Urinary bladder (tissue), 4 donors: ENCODE measurements around the gene COL1A2. TPM values are rescaled to one million over a fixed set of nuclear protein-coding genes. Genes with fewer than 3 reads are reported as not detected.

ENCODE experiments used
- DNase-seq: peaks from one replicate; pipeline ENCODE4 v3.0.0-alpha.2; 2015; ENCODE audit errors: extremely low spot score
- H3K27ac ChIP-seq: one replicate; pipeline ENCODE4 v1.5.1; 2013; ENCODE audit warnings: low read depth, mild to moderate bottlenecking, moderate library complexity
- H3K36me3 ChIP-seq: one replicate; pipeline ENCODE4 v1.6.1; 2013; ENCODE audit warnings: mild to moderate bottlenecking, moderate library complexity; ENCODE audit not compliant: insufficient read depth
- H3K4me1 ChIP-seq: one replicate; pipeline ENCODE4 v1.6.1; 2013; ENCODE audit warnings: mild to moderate bottlenecking, moderate library complexity; ENCODE audit not compliant: insufficient read depth
- H3K4me3 ChIP-seq: one replicate; pipeline ENCODE4 v1.5.1; 2013; ENCODE audit warnings: low read depth, low read length
- WGBS: extraction: QIAGEN DNeasy Blood & Tissue Kit; methylation state at CpG from one replicate; pipeline ENCODE4 v1.1.7; 2013; 5-methylcytosine and 5-hydroxymethylcytosine counted together
- polyA plus RNA-seq: library from polyadenylated mRNA; stranded (reverse); fragments of 200-250 nt; gene quantifications from one replicate; pipeline ENCODE4 v1.2.3, GENCODE V29; 2013
- total RNA-seq: library from RNA; depleted of rRNA; stranded (reverse); fragments of >200 nt; gene quantifications from one replicate; pipeline ENCODE4 v1.2.3, GENCODE V29; 2014
- donor health status: healthy with polysubstance abuse.
- donor health status: healthy.

The COL1A2 gene
- total and polyA plus RNA-seq, 2 donors: 1,063 to 11,897 TPM

DNA sequence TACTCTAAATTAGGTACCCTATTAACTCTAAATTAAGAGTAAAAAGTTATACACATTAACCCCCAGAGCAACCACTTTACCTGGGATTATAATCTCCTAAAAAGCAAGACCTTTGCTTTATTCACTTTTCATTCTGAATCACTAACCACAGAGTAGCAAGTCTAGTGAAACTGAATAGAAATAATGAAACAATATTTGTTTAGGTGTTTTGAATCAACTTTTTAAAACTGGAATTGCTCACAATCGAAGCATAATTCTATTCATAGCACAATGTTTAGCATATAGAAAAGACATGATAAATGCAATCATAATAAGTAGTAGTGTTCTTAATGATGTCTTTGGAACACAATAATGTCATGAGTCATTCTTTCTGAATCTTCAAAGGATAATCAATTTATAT is 77.9 kb downstream of the COL1A2 start:
- Histone ChIP-seq H3K27ac (no peak overlapping the region), H3K4me1 (no peaks in the 10 kb centered on the region), H3K4me3 (no peak overlapping the region), H3K36me3 (no peaks in the 10 kb centered on the region)
- WGBS: 90% methylated on average over 1 of the region's 1 CpG
- no peak for DNase-seq

DNA sequence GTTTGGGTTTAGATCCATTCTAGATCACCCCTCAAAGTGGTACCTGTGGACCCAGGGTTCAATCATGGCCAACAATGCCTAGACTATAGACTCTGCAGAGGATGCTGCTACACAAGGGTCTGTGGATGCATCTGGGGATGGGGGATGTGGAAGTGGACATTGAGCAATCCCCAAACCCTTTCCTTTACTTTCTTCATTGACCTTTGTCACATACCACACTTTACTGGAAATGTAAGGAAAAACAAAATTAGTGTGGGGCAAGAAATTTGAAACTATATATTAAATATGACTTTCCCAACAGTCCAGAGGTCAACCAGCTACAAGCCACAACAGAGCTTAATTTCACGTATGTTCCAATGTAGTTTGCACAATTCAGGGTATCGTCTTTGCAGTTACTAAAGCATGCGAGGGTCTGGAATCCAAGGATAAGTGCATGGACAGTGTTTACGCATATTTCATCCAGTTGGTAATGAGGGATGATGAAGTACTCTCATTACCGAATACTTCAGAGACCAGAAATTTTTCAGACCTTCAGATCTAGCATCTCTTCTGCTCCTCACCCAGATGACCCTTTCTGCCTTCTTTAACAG is 81.7 kb downstream of the COL1A2 start:
- WGBS: 85% methylated on average over 5 of the region's 5 CpGs
- DNase-seq: no peak
- no peak overlapping the region for H3K27ac ChIP-seq

DNA sequence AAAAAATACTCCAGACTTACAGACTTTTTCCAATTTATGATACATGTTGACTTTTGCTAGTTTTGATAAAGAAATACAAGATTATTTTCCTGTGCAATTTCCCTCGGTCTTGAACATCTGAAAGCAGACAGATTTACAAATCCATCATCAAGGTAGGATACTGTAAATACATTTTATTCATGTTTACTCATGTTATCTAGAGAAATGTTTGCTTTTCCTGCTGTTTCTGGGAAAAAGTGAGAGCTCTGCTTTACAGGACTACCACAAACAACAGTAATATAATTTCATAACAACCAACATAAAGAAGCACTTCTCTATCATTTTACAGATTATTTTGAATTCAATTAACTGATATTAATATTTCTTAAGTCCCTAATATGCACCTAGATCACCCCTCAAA is 83.2 kb downstream of the COL1A2 start:
- no peak for DNase-seq
- H3K4me3 ChIP-seq: no peak overlapping the region
- no peak overlapping the region for H3K27ac ChIP-seq
- no peaks in the 10 kb centered on the region for H3K4me1 ChIP-seq
- H3K36me3 ChIP-seq: no peaks in the 10 kb centered on the region
- 49% methylated on average over 1 of the region's 1 CpG for WGBS

More for the DNA sequence above, 81.7 kb downstream of the COL1A2 start:
- no peak overlapping the region for H3K4me3 ChIP-seq
- H3K4me1 ChIP-seq: no peaks in the 10 kb centered on the region
- no peaks in the 10 kb centered on the region for H3K36me3 ChIP-seq

DNA sequence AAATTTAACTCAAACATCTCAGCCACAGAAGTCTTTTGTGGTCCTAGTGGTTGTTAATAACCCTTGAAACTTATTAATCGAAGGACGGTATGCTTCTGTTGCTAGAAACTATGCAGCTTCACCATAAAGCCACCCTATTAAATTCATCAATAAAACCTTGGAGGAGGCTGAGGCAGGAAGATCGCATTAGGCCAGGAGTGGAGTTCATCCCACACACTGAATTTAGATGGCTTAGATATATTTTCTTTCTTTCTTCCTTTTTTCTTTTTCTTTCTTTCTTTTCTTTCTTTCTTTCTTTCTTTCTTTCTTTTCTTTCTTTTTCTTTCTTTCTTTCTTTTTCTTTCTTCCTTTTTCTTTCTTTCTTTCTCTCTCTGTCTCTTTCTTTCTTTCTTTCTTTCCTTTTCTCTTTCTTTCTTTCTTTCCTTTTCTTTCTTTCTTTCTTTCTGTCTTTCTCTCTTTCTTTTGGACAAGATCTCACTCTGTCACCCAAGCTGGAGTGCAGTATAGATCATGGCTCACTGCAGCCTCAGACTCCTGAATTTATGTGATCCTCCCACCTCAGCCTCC is 84.0 kb downstream of the COL1A2 start:
- Histone ChIP-seq H3K27ac (no peak overlapping the region), H3K4me3 (no peak overlapping the region), H3K36me3 (no peaks in the 10 kb centered on the region), H3K4me1 (no peaks in the 10 kb centered on the region)
- DNase-seq: no peak
- WGBS: 84% methylated on average over 3 of the region's 3 CpGs

Other genes with a start within 250 kb of the COL1A2 start
- gene CASD1, start 114.9 kb downstream of the COL1A2 start, total RNA-seq: 79.7 TPM
- gene CASD1, start 114.9 kb downstream of the COL1A2 start, polyA plus RNA-seq: 16.1 TPM